ENCODE measurements around the gene PLCL1.

DNA sequence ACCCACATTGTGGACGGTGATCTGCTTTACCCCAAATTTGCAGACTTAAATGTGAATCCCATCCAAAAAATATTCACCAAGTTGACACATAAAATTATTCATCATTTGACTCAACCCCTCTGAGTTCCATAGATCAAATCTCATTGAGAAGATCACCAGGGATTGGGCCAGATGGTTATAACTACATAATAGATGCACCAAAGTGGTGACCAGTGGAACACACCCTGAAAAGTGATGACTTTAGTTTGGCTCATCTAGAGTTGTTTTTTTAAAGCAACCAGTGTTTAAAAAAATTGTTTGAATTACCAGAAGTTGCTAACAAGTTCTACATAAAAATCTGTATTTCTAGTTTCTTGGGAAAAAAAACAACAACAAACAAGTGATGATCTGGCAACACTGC lies 155.0 kb downstream of the PLCL1 start:
- TF ChIP-seq, protein P1, sequence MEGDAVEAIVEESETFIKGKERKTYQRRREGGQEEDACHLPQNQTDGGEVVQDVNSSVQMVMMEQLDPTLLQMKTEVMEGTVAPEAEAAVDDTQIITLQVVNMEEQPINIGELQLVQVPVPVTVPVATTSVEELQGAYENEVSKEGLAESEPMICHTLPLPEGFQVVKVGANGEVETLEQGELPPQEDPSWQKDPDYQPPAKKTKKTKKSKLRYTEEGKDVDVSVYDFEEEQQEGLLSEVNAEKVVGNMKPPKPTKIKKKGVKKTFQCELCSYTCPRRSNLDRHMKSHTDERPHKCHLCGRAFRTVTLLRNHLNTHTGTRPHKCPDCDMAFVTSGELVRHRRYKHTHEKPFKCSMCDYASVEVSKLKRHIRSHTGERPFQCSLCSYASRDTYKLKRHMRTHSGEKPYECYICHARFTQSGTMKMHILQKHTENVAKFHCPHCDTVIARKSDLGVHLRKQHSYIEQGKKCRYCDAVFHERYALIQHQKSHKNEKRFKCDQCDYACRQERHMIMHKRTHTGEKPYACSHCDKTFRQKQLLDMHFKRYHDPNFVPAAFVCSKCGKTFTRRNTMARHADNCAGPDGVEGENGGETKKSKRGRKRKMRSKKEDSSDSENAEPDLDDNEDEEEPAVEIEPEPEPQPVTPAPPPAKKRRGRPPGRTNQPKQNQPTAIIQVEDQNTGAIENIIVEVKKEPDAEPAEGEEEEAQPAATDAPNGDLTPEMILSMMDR (IDR thresholded peaks at IDR 0.05) = no peak
- TF ChIP-seq POLR2A (IDR thresholded peaks at IDR 0.05) = no peak

Data from adrenal gland (tissue), 5 donors.